GM18951 (cell line): ENCODE results near the gene MYL11.

Source experiments
- POLR2A ChIP-seq: IDR thresholded peaks from 4 replicates; pipeline ENCODE4 v1.6.1; 2011; ENCODE audit warnings: mild to moderate bottlenecking; ENCODE audit not compliant: insufficient read length, insufficient read depth; ENCODE audit errors: extremely low read depth
- in situ Hi-C: fragments of 300-500 bp; cut with MboI; formaldehyde crosslinking; loops from one replicate; pipeline ENCODE4 v1.12.0; 2022; ENCODE audit warnings: low sequenced_read_pairs, mixed read lengths, inconsistent platforms; ENCODE audit not compliant: unreplicated experiment

Gene MYL11

DNA sequence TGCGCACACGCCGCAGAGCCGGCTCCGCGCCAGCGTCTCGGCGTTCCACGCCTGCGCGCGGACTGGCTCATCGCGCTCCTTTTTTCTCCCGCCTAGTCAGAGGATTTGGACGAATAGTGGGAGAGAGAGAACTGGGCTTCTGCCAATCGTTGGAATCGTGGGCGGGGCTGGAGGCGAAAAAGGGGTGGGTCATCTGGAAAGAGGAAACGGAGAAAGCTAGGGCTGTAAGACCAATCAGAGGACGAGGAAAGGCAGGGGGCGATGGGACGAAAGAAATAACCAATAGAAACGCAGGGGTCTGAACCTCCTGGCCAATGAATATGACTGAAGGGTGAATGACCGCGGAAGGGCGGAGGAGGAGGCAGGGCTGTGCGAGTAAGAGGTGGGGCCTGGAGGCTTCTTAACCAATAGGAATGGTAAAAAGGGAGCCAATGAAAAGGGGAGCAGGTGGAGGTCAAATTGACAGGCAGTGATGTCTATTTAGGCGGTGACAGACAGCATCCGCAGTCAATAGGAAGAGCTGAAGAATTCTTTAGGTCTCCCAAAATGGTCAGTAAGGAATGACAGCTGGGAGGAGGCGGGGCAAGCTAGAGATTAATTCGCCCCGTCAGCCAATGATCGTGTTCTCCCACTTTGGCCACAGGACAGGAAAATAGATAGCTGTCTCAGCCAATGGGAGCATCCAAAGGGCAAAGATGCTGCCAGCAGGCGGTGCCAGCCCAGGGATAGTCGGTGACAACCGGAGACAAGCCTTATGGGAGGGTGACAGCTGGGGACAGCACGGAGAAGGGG, 4.0 kb upstream of the MYL11 start, which contains the start of gene TBC1D10B:
Gene TBC1D10B (minus strand): TSS at position 39 of the 792 bp plus-strand sequence. CDS start 311 bp downstream, outside the sequence.
- in situ Hi-C loops: no loop called here
- no peak for TF ChIP-seq POLR2A

DNA sequence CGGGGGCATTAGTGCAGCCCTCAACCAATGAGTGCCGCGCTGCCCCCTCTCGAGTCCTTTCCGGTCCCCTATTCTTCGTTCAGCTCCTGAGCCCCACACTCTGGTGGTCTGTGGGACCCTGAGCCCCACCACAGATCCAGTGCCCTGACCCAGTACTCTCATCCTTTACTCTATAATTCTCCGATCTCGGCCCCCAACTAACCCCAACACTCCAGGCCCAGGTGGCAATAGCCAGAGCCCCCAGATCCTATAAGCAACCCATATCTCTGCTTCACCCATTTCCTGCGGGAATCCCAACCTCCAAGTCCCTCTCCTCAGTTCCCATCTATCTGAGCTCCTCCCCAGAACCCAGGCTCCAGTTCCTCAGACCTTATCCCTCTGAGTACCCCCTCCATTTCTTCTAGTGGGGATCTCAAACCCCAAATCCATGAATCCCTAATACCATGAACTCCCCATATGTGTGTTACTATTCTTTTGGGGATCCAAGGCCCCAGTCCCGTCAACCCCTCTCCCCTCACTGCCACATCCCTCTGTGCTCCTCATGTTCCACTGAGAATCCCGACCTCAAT, 3.3 kb upstream of the MYL11 start:
- in situ Hi-C loops: no loop called here
- TF ChIP-seq POLR2A: peak; percentile 68

DNA sequence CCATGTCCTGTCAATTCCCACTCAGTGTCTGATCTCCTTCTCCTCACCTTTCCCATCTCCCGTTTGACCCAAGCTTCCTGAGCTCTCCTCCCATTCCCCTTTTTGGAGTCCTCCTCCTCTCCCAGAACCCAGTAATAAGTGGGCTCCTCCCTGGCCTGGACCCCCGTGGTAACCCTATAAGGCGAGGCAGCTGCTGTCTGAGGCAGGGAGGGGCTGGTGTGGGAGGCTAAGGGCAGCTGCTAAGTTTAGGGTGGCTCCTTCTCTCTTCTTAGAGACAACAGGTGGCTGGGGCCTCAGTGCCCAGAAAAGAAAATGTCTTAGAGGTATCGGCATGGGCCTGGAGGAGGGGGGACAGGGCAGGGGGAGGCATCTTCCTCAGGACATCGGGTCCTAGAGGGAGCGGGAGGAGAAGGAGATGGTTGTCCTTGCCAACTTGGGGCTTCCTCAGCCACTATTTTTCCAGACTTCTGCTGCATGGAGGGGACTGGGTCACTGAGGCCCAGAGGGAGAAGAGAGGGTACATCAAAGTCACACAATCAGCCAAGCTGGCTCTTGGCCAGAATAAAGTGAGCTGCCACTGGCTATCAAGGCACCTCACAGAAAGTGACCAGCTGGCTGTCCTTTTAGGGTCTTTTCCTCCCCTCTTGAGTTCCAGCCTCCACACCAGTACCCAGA, 2.4 kb upstream of the MYL11 start:
- in situ Hi-C loops: no loop called here
- no peak for TF ChIP-seq POLR2A

DNA sequence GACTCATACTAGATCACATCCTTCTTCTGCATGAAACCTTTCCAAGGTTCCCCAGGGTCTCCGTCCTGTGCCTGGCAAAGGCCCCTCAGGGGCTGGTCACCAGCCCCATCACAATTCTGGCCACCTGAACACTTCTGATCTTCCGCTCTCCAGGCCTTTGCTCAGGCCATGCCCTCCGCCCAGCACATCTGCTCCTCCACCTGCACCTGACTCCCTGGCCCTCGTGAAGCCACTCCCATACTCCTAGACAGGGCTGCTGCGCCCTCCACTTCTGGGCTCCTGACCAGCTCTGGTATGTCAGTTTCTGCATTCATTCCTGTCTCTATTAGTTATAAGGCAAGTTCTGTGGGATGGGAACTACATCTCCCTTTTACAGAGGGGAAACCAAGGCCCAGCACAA, 1.9 kb upstream of the MYL11 start:
- in situ Hi-C loops: no loop called here
- no peak for TF ChIP-seq POLR2A

DNA sequence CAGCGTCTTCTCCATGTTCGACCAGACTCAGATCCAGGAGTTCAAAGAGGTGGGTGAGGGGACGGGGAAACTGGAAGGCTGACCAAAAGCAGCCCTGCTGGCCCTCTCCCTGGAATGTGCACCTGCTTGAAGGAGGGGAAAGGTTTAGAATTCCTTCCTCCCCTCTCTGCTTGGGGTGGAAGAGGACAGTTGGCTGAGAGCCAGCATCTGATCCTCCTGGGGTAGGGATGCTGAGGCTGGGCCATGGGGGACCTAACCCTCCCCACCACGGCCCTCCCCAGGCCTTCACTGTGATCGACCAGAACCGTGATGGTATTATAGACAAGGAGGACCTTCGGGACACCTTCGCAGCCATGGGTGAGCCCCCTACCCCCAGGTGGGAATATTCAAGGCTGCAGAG, 1.3 kb downstream of the MYL11 start:
- TF ChIP-seq POLR2A: no peak
- in situ Hi-C loops: no loop called here

DNA sequence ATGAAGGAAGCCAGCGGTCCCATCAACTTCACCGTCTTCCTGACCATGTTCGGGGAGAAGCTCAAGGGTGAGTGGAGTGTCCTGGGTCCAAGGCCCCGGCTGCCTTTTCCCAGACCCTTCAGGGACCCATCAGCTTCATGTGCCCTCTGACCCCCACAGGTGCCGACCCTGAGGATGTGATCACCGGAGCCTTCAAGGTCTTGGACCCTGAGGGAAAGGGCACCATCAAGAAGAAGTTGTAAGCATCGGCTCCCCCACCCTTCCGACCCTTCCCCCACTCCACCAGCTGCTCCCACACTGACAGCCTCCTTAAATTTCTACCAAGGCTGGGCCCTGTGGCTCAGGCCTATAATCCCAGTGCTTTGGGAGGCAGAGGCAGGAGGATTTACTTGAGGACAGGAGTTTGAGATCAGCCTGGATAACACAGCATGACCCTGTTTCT, 1.9 kb downstream of the MYL11 start:
- TF ChIP-seq POLR2A: no peak
- in situ Hi-C loops: no loop called here

DNA sequence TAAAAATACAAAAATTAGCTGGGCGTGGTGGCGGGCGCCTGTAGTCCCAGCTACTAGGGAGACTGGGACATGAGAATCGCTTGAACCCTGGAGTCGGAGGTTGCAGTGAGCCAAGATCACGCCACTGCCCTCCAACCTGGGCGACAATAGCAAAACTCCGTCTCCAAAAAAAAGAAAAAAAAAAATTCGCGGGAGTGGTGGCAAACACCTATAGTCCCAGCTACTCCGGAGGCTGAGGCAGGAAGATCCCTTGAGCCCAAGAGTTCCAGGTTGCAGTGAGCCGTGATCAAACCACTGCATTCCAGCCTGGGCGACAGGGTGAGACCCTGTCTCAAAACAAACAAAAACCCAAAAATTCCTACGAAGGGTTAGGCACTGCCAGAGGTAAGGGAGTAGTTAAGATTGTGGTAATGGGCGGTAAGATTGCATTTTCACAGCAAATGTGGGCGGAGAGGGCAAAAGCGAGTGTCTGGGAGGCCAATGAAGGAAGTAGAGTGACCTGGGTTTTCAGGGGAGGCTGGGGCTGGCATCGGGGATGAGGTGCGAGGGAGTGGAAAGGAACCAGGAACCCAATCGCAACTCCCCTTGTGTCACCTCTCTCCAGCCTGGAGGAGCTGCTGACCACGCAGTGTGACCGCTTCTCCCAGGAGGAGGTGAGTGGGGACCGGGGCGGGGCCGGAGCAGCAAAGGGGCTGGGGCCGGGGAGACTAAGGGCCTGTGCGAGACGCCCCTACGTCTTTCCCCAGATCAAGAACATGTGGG, 2.6 kb downstream of the MYL11 start:
- in situ Hi-C loops: no loop called here

DNA sequence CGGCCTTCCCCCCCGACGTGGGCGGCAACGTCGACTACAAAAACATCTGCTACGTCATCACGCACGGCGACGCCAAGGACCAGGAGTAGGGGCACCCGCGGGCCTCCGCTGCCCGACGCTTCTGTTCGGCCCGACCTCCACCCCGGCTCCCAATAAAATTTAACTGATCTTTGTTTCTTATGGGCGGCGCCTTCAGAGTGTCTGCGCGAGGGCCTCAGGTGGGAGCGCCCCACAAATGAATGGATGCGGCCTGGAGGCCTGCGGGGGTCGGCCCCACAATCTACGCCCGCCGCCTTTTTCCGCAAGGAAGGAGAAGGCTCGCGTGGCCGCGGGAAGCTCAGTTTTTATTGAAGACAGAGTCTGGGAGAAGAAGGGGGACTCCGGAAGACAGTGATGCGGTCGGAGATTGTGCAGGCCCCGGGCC, 3.2 kb downstream of the MYL11 start:
- peak; percentile 56 for TF ChIP-seq POLR2A
- in situ Hi-C loops: no loop called here

More for the DNA sequence above, 2.6 kb downstream of the MYL11 start:
- TF ChIP-seq POLR2A: no peak

DNA sequence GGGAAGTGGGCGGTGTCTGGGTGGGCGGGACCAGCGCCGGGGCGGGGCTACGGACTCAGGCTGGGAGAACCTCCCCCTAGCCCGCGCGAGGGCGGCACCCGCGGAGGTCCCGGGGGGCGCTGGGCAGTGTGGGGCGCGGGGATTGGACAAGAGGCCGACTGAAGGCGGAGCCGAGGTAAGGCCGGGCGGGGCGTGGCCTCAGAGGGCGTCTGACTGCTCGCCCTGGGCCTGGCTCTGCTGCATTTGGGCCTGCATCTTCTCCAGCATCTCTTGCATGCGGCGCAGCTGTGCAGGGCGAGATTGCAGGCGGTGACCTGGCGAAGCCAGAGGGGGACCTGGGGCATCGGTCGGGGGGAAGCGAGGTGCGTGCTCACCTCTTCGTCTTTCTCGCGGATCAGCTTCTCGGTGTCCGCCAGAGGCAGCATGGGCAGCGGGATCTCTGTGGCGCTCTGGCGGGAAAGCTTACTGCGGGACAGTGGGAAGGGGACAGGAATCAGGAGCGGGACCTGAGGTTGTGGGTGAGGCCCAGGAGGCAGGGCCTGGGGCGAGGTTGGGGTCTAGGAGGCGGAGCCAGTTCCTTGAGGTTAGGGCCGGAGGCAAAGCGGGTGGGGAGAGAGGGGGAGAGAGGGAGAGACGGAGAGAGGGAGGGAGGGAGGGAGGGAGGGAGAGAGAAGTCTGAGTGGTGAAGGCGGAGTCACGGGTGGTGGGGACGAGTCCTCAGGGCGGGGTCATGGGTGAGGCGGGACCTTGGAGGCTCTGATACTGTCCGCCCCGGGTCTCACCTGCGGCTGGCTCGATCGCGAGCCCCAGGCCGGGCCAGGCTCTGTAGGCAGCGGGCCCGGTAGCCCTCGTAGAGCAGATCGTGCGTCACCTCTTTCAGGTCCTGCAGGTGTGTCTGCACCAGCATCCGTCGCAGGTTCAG, 3.9 kb downstream of the MYL11 start:
- in situ Hi-C loops: no loop called here
- TF ChIP-seq POLR2A: peak; percentile 78

DNA sequence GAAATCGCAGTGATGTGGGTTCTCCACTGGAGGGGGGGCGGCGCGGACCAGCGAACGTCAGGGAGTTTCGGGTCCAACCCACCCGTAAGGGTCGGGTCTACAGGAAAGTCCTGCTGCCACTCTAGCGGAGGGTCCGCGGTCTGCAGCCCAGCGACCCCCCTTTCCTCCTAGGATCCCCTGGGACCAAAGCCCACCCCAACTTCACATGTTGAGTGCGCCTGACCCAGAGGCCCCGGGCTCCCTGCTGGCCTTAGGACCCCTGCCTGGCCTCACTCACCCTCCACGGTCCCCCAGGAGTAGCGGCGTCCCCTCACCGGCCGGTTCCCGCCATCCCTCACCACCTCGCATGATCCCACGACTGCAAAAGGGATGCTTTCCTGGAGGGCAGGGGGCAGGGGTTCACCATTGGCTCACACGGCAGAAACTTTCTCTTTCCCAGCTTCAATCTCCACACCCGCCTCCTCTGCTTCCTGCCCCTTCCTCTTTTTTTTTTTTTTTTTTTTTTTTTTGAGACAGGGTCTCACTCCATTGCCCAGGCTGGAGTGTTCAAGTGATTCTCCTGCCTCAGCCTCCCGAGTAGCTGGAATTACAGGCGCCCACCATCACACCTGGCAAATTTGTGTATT, 4.7 kb downstream of the MYL11 start:
- in situ Hi-C loops: no loop called here
- no peak for TF ChIP-seq POLR2A

DNA sequence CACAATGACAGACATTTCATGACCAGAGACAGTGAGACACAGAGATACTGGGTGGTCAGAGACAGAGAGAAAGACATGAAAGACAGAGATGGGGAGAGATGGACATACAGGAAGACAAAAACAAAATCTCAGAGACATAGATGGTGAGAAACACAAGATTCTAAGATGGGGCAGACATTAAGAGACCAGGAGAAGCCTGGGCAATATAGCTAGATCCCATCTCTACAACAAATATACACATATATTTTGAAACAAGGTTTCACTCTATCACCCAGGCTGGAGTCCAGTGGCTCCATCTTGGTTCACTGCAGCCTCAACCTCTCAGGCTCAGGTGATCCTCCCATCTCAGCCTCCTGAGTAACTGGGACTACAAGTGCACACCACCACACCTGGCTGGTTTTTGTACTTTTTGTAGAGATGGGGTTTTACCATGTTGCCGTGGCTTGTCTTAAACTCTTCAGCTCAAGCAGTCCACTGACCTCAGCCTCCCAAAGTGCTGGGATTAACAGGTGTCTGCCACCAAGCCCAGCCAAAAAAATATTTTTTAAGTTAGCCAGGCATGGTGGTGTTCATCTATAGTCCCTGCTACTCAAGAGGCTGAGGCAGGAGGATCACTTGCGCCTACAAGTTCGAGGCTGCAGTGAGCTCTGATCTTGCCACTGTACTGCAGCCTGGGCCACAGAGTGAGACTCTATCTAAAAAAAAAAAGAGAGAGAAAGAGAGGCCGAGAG, 5.6 kb downstream of the MYL11 start:
- in situ Hi-C loops: no loop called here
- TF ChIP-seq POLR2A: no peak
